ENCODE data around the gene NHS.

- no peak for TF ChIP-seq CTCF (IDR thresholded peaks at IDR 0.05; ENCODE audit: insufficient read depth, low read length)
- no peak for TF ChIP-seq POLR2AphosphoS5 (IDR thresholded peaks at IDR 0.05; ENCODE audit: low read depth)
These were observed 263.7 kb downstream of the NHS start for GRCh38 chrX:17638731-17639130.
